K562 (cell line): Measurements from ENCODE around the gene CYP2E1. TPM values are rescaled to one million over a fixed set of nuclear protein-coding genes. Genes with fewer than 3 reads are reported as not detected.

Experiments
- BCLAF1 ChIP-seq, 2 experiments: fragments of 450-650 bp in 1 of 2; IDR thresholded peaks; 2 replicates each; pipeline ENCODE4 v1.6.1; 2011 to 2017; ENCODE audit warnings: low read depth in 2 of 2, antibody characterized with exemption in 1 of 2, borderline replicate concordance in 1 of 2, low read length in 1 of 2, mild to moderate bottlenecking in 1 of 2, mixed read lengths in 1 of 2; ENCODE audit not compliant: control insufficient read depth in 1 of 2
- FOSL1 ChIP-seq: fragments of 200-800 bp; sonication (Bioruptor generic); conservative IDR thresholded peaks from 2 replicates; pipeline ENCODE4 v1.6.1; 2016; ENCODE audit warnings: missing genetic modification characterization, missing compliant biosample characterization
- GABPB2 ChIP-seq: fragments of 250-450 bp; sonication (Bioruptor Pico); conservative IDR thresholded peaks from 2 replicates; pipeline ENCODE4 v1.5.1; 2021; ENCODE audit warnings: mild to moderate bottlenecking
- PHB2 ChIP-seq: fragments of 450-650 bp; IDR thresholded peaks from 2 replicates; pipeline ENCODE4 v1.6.1; 2017; ENCODE audit warnings: low read depth
- SMARCB1 ChIP-seq: IDR thresholded peaks from 2 replicates; pipeline ENCODE4 v1.6.1; 2011; ENCODE audit warnings: improper control_type of control experiment, low read depth; ENCODE audit not compliant: insufficient read length
- SMARCE1 ChIP-seq: fragments of 450-650 bp; IDR thresholded peaks from 2 replicates; pipeline ENCODE4 v1.7.1; 2016; ENCODE audit warnings: mild to moderate bottlenecking
- ZBTB9 ChIP-seq: fragments of 450-650 bp; formaldehyde crosslinking; IDR thresholded peaks from 2 replicates; pipeline ENCODE4 v1.4.0; 2020; ENCODE audit warnings: mild to moderate bottlenecking, moderate library complexity
- ZC3H8 ChIP-seq: fragments of 450-650 bp; IDR thresholded peaks from 2 replicates; pipeline ENCODE4 v1.6.1; 2017
- ZFP1 ChIP-seq: fragments of 450-650 bp; formaldehyde crosslinking; IDR thresholded peaks from 2 replicates; pipeline ENCODE4 v1.4.0; 2020; ENCODE audit warnings: mild to moderate bottlenecking, mixed read lengths
- ZNF239 ChIP-seq: fragments of 250-450 bp; sonication (Bioruptor Pico); IDR thresholded peaks from 2 replicates; pipeline ENCODE4 v1.4.0; 2020; ENCODE audit warnings: mild to moderate bottlenecking
- polyA plus RNA-seq, 8 experiments: library from polyadenylated mRNA; depleted of rRNA in 4 of 8; stranded (reverse) in 5 of 8; unstranded in 3 of 8; fragments of >200 nt; fragmentation: Nextera tagmentation in 2 of 8; fragmentation: Illumina TruSeq in 1 of 8; extraction: Ambion mirVana in 2 of 8; extraction: Trizol in 1 of 8; gene quantifications; 2 replicates each; pipeline versions ENCODE4 v1.2.1 to v1.2.3, GENCODE V29; 2011 to 2014; ENCODE audit warnings: inconsistent platforms in 1 of 8, missing spikeins in 1 of 8
- total RNA-seq, 7 experiments: library from RNA; depleted of rRNA in 6 of 7; stranded (reverse); fragments of >200 nt in 6 of 7; fragmentation: Illumina TruSeq in 2 of 7; extraction: Trizol in 2 of 7; gene quantifications; 2 replicates each; pipeline versions ENCODE4 v1.2.1 to v1.2.3, GENCODE V29; 2011 to 2021; ENCODE audit warnings: low replicate concordance in 1 of 7

Gene CYP2E1
- total and polyA plus RNA-seq, 9 of the 15 experiments (the other 6 are each of a cell fraction or from before 2014, with no cell fraction given), result 0.07 to 1.6 (median 0.19) TPM; not detected in 2

- TF ChIP-seq BCLAF1 (IDR thresholded peaks at IDR 0.05; ENCODE audit: borderline replicate concordance in 1 of 2, control insufficient read depth in 1 of 2, low read depth in 2 of 2, low read length in 1 of 2), result no peak
- TF ChIP-seq SMARCE1, result no peak
- TF ChIP-seq ZC3H8, result no peak
- TF ChIP-seq PHB2, result no peak
- no peak for TF ChIP-seq GABPB2 (CRISPR knock-in tag)
- no peak for TF ChIP-seq SMARCB1
- no peak for TF ChIP-seq ZBTB9 (CRISPR knock-in tag)
- no peak for TF ChIP-seq ZFP1
- TF ChIP-seq ZNF239 (CRISPR knock-in tag), result no peak
- TF ChIP-seq FOSL1 (tag), result no peak
Measured at GRCh38 chr10:133525444-133525843, 1.7 kb upstream of the CYP2E1 start (continued).
